Panc1 (cell line): ENCODE measurements around the gene SNX2.

Source experiments
- TF ChIP-seq, protein P1 (sequence below): fragments of 450-650 bp; IDR thresholded peaks from 2 replicates; pipeline ENCODE4 v1.5.1; 2017; ENCODE audit warnings: mild to moderate bottlenecking
- TF ChIP-seq, protein P2 (sequence below), 2 experiments: IDR thresholded peaks; 2 replicates each; pipeline ENCODE4 v1.6.1; 2011 to 2012; ENCODE audit warnings: low read depth in 2 of 2, control low read depth in 1 of 2, low read length in 1 of 2, mild to moderate bottlenecking in 1 of 2, moderate library complexity in 1 of 2; ENCODE audit not compliant: insufficient read depth in 1 of 2

DNA sequence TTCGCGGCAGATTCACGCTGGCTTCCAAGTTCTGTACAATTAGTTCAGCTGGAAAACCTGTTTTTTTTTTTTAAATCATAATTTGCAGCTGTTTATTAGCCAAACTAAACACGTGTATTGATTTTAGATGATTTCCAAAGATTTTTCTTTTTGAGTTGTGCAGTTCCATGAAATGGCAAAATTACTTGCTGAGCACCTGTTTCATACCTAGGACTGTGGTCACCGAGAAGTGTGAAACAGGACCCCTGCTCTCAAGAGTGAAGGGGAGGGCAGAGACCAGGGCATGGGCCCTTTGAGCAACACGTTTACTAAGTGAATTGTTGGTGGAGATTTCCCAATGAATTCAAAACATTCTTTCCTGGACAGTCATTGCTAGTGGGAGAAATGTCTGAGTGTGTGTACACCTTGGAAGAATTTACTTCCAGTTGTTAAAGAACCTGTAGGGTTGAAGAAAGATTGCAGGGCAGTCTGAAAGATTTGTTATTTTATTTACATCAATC is 71.2 kb downstream of the SNX2 start:
- TF ChIP-seq, protein P1, sequence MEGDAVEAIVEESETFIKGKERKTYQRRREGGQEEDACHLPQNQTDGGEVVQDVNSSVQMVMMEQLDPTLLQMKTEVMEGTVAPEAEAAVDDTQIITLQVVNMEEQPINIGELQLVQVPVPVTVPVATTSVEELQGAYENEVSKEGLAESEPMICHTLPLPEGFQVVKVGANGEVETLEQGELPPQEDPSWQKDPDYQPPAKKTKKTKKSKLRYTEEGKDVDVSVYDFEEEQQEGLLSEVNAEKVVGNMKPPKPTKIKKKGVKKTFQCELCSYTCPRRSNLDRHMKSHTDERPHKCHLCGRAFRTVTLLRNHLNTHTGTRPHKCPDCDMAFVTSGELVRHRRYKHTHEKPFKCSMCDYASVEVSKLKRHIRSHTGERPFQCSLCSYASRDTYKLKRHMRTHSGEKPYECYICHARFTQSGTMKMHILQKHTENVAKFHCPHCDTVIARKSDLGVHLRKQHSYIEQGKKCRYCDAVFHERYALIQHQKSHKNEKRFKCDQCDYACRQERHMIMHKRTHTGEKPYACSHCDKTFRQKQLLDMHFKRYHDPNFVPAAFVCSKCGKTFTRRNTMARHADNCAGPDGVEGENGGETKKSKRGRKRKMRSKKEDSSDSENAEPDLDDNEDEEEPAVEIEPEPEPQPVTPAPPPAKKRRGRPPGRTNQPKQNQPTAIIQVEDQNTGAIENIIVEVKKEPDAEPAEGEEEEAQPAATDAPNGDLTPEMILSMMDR: no peak
- TF ChIP-seq, protein P2, sequence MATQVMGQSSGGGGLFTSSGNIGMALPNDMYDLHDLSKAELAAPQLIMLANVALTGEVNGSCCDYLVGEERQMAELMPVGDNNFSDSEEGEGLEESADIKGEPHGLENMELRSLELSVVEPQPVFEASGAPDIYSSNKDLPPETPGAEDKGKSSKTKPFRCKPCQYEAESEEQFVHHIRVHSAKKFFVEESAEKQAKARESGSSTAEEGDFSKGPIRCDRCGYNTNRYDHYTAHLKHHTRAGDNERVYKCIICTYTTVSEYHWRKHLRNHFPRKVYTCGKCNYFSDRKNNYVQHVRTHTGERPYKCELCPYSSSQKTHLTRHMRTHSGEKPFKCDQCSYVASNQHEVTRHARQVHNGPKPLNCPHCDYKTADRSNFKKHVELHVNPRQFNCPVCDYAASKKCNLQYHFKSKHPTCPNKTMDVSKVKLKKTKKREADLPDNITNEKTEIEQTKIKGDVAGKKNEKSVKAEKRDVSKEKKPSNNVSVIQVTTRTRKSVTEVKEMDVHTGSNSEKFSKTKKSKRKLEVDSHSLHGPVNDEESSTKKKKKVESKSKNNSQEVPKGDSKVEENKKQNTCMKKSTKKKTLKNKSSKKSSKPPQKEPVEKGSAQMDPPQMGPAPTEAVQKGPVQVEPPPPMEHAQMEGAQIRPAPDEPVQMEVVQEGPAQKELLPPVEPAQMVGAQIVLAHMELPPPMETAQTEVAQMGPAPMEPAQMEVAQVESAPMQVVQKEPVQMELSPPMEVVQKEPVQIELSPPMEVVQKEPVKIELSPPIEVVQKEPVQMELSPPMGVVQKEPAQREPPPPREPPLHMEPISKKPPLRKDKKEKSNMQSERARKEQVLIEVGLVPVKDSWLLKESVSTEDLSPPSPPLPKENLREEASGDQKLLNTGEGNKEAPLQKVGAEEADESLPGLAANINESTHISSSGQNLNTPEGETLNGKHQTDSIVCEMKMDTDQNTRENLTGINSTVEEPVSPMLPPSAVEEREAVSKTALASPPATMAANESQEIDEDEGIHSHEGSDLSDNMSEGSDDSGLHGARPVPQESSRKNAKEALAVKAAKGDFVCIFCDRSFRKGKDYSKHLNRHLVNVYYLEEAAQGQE (IDR thresholded peaks at IDR 0.05; ENCODE audit: insufficient read depth in 1 of 2, low read depth in 2 of 2, low read length in 1 of 2): no peak
